Nephron (organoid): ENCODE data around the gene PTPRN2.
"Not testable (repeated sequence)": the region's sequence is repeated elsewhere in the genome, so short reads cannot be mapped to it uniquely, and the experiment has no call there.

Source experiments
- H3K27ac Mint-ChIP-seq, 3 experiments: 2 replicates each; pipeline ENCODE4 v1.8.0; 2020; ENCODE audit warnings: mixed read lengths in 3 of 3, mild to moderate bottlenecking in 2 of 3, moderate library complexity in 1 of 3
- H3K27me3 Mint-ChIP-seq: 2 replicates; pipeline ENCODE4 v1.8.0; 2021; ENCODE audit warnings: low read depth, mild to moderate bottlenecking, moderate library complexity, mixed read lengths
- H3K36me3 Mint-ChIP-seq: 2 replicates; pipeline ENCODE4 v1.8.0; 2020; ENCODE audit warnings: low read depth, mixed read lengths
- H3K4me1 Mint-ChIP-seq: 2 replicates; pipeline ENCODE4 v1.8.0; 2020; ENCODE audit warnings: mixed read lengths
- H3K4me3 Mint-ChIP-seq, 3 experiments: 2 replicates each; pipeline ENCODE4 v1.8.0; 2020; ENCODE audit warnings: mild to moderate bottlenecking in 3 of 3, mixed read lengths in 3 of 3, moderate library complexity in 2 of 3
- H3K9me3 Mint-ChIP-seq: 2 replicates; pipeline ENCODE4 v1.8.0; 2020; ENCODE audit warnings: mixed read lengths
- CTCF ChIP-seq, 3 experiments: fragments of 200-600 bp; sonication (generic); IDR thresholded peaks; one replicate each; pipeline ENCODE4 v1.5.0; 2021; ENCODE audit warnings: antibody characterized with exemption in 3 of 3; ENCODE audit not compliant: unreplicated experiment in 3 of 3

The PTPRN2 gene

DNA sequence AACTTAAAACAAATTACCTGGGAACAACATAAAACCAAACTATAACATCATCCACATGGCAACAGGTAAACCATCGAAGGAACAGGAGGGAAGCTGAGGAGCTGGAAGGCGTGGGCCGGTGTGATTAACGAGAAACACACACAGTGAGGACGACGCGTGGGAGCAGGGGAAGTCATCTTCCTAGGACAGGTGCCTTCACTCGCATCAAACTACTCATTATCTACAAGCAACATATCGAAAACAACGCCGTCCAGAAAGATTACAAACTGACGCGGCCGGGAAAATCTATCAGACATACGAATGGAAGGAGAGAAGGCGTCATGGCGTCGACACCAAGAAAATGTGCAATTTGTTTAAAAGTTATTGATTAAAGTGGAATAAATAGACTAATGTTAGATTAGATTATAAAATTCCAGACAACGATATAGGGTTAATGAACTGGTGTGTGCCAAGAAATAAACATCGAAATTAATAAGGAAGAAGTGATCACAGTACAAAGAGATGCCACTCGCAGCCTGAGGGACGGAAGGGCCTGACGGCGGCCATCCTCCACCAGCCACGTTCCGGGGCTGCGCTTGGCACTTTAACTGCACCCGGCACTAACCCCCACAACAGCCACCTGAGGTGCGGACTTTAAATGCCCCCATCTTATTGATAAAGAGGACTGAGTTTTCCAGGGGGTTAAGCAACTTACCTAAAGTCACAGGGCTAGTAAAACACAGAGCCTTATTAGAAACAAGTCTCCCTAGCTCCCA is 669.1 kb downstream of the PTPRN2 start:
- Mint-ChIP-seq H3K9me3 (peaks cover 13% of the 10 kb centered on the region), H3K27me3 (peaks cover 6% of the 10 kb centered on the region), H3K36me3 (no peaks in the 10 kb centered on the region), H3K4me3 (no peak overlapping the region), H3K4me1 (no peaks in the 10 kb centered on the region), H3K27ac (no peak overlapping the region)
- no peak for TF ChIP-seq CTCF (IDR thresholded peaks at IDR 0.05; ENCODE audit: unreplicated experiment in 3 of 3)

DNA sequence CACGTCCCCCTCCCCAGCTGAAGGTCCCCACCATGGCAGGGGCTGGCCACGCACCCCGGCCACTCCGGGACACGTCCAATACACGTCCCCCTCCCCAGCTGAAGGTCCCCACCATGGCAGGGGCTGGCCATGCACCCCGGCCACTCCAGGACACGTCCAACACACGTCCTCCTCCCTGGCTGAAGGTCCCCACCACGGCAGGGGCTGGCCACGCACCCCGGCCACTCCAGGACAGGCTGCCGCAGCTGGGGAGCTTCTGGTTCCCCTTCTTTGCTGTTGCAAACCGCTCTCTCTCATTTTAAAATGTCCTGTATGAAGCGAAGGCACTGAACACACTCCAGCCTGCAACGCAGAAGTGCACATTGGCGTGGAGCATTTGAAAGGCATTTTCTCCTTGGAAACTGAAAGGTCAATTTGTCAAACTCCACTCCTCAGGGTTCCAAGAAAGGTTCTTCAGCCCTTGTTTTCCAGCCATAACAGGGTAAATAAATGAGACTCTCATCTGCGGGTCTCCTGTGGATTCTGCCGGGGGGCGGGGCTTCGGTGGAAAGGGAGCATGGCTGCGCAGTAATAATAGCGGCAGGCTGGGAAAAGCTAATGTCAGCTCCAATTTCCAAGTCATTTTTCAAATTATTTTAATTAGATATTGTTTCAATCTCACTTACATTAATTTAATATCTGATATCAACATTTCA is 670.5 kb downstream of the PTPRN2 start:
- peaks cover 3% of the 10 kb centered on the region for H3K27me3 Mint-ChIP-seq
- no peaks in the 10 kb centered on the region for H3K4me1 Mint-ChIP-seq
- no peaks in the 10 kb centered on the region for H3K36me3 Mint-ChIP-seq
- H3K9me3 Mint-ChIP-seq, result peaks cover 18% of the 10 kb centered on the region
- no peak overlapping the region for H3K4me3 Mint-ChIP-seq
- H3K27ac Mint-ChIP-seq, result no peak overlapping the region
- no peak for TF ChIP-seq CTCF (IDR thresholded peaks at IDR 0.05; ENCODE audit: unreplicated experiment in 3 of 3)

DNA sequence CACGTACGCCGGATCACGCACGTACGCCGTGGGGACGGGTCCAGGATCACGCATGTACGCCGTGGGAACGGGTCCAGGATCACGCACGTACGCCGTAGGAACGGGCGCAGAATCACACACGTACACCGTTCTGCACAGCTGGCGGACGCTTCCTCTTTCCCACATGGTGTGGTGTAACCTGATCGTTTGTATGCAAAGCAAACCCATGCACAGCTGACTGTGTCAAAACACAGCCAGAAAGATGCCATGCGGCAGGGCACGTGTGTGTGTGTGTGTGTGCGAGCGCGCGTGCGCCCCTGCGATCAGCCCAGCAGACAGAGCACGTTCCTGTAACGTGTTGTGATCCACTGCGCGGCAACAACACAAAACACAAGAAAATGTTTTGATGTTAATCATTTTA is 677.2 kb downstream of the PTPRN2 start:
- peaks cover 23% of the 10 kb centered on the region for H3K9me3 Mint-ChIP-seq
- no peak overlapping the region for H3K4me3 Mint-ChIP-seq
- peaks cover 3% of the 10 kb centered on the region for H3K27me3 Mint-ChIP-seq
- no peaks in the 10 kb centered on the region for H3K4me1 Mint-ChIP-seq
- TF ChIP-seq CTCF (IDR thresholded peaks at IDR 0.05; ENCODE audit: unreplicated experiment in 3 of 3), result no peak
- H3K36me3 Mint-ChIP-seq, result no peaks in the 10 kb centered on the region
- H3K27ac Mint-ChIP-seq, result no peak overlapping the region

DNA sequence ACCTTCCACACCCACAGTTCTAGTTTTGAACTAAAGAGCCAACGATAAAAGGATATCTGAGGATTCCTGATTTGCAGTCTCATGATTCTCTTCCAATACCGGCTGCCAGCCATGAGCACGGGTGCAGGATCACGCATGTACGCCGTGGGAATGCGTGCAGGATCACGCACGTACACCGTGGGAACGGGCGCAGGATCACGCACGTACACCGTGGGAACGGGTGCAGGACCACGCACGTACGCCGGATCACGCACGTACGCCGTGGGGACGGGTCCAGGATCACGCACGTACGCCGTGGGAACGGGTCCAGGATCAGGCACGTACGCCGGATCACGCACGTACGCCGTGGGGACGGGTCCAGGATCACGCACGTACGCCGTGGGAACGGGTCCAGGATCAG is 677.6 kb downstream of the PTPRN2 start:
- peaks cover 21% of the 10 kb centered on the region for H3K9me3 Mint-ChIP-seq
- H3K36me3 Mint-ChIP-seq, H3K27me3 Mint-ChIP-seq, H3K4me1 Mint-ChIP-seq, H3K27ac Mint-ChIP-seq, H3K4me3 Mint-ChIP-seq: not testable (repeated sequence)

- Mint-ChIP-seq H3K9me3 (peaks cover 19% of the 10 kb centered on the region), H3K4me1 (no peaks in the 10 kb centered on the region), H3K27ac (no peak overlapping the region), H3K27me3 (peaks cover 10% of the 10 kb centered on the region), H3K36me3 (no peaks in the 10 kb centered on the region), H3K4me3 (no peak overlapping the region)
- no peak for TF ChIP-seq CTCF (IDR thresholded peaks at IDR 0.05; ENCODE audit: unreplicated experiment in 3 of 3)
Observed at GRCh38 chr7:157909370-157909769, 678.3 kb downstream of the PTPRN2 start.

- no peaks in the 10 kb centered on the region for H3K36me3 Mint-ChIP-seq
- no peak overlapping the region for H3K4me3 Mint-ChIP-seq
- peaks cover 19% of the 10 kb centered on the region for H3K27me3 Mint-ChIP-seq
- TF ChIP-seq CTCF (IDR thresholded peaks at IDR 0.05; ENCODE audit: unreplicated experiment in 3 of 3), result no peak
- H3K4me1 Mint-ChIP-seq, result no peaks in the 10 kb centered on the region
- H3K27ac Mint-ChIP-seq, result no peak overlapping the region
- H3K9me3 Mint-ChIP-seq, result peaks cover 17% of the 10 kb centered on the region
Observed at GRCh38 chr7:157908006-157908782, 679.4 kb downstream of the PTPRN2 start.
